Measurements from ENCODE around the gene RASSF5. TPM values are rescaled to one million over a fixed set of nuclear protein-coding genes. Genes with fewer than 3 reads are reported as not detected.

The RASSF5 gene
- total and polyA plus RNA-seq, 2 of the 13 experiments (the other 11 are each of a cell fraction or from before 2014, with no cell fraction given): 0.18 to 0.40 TPM

DNA sequence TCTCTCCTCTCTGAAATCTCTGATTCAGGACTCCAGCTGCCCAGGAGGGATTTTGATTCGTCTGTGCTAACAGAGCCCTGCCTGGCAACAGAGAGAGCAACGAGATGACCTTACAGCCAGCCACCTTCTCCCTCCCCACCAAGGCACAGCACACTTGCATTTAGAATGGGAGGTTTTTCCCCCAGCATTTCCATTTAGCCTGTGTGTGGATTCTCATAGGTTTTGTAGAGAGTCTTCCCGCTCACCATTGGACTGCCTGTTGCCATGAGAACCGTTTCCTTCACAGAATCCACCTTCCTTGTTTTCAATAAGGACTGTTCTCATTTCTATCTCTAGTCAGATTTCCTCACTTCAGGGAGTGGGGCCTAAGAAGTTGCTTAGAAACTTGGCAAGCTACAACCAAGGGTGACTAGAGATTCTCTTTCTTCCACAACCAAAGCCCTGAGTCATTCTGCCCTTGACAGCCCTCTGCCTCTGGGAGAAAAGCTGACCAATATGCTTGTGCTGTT, 42.8 kb upstream of the RASSF5 start:
- no peak for DNase-seq (ENCODE audit: low spot score)
- intact Hi-C loops (cut with micrococcal nuclease; ENCODE audit: unreplicated experiment) (loop anchor here (1.0 kb wide), 1 partner anchor 16 kb away; no protein-coding TSS in a partner anchor), in situ Hi-C loops (cut with HindIII; ENCODE audit: extremely low pct_ligation_motif_present, low pct_unique_long_range_greater_than_20kb) (no loop called here)
- Histone ChIP-seq H3K79me2 (ENCODE audit: insufficient read depth, low read length) (no peaks in the 10 kb centered on the region), H3K27ac (ENCODE audit: extremely low read length, insufficient read depth, low read length) (no peak overlapping the region), H3K36me3 (replicated peaks in 1 of 2; ENCODE audit: control insufficient read depth in 1 of 2, insufficient read depth in 2 of 2, low read length in 2 of 2) (peaks cover 3 to 12% of the 10 kb centered on the region in 2 experiments; a peak in 4 of 5 replicates), H3K27me3 (ENCODE audit: control insufficient read depth in 1 of 2, insufficient read depth in 2 of 2, low read length in 2 of 2) (no peaks in the 10 kb centered on the region), H4K20me1 (ENCODE audit: insufficient read depth, low read length) (peaks cover 3% of the 10 kb centered on the region; the same call in 1 of the 2 replicates), H3K9ac (ENCODE audit: insufficient read depth, low read depth, low read length) (no peak overlapping the region), H3K4me2 (ENCODE audit: low read depth, low read length) (no peak overlapping the region), H3K4me3 (replicated peaks in 1 of 3; ENCODE audit: insufficient read depth in 1 of 3, low read depth in 2 of 3, low read length in 3 of 3) (no peak overlapping the region), H2AFZ (ENCODE audit: low read length) (no peak overlapping the region), H3K4me1 (ENCODE audit: insufficient read depth, low read length) (peaks cover 24% of the 10 kb centered on the region), H3K9me3 (ENCODE audit: low read length) (no peaks in the 10 kb centered on the region)
- no peak for FAIRE-seq
- 92% methylated on average over 4 of the region's 4 CpGs for WGBS (ENCODE audit: low lambda C conversion rate)
- no TSS peak for BruUV-seq (replicated peaks)
- TF ChIP-seq, protein P1, sequence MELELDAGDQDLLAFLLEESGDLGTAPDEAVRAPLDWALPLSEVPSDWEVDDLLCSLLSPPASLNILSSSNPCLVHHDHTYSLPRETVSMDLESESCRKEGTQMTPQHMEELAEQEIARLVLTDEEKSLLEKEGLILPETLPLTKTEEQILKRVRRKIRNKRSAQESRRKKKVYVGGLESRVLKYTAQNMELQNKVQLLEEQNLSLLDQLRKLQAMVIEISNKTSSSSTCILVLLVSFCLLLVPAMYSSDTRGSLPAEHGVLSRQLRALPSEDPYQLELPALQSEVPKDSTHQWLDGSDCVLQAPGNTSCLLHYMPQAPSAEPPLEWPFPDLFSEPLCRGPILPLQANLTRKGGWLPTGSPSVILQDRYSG (CRISPR knock-in tag; IDR thresholded peaks at IDR 0.05): no peak
- peak; percentile 55 for TF ChIP-seq RBM22 (optimal IDR thresholded peaks at IDR 0.05; ENCODE audit: low read length)
- TF ChIP-seq NFE2 (CRISPR knock-in tag; IDR thresholded peaks at IDR 0.05): peak; percentile 16; the same call in 1 of the 2 replicates
- no peak for TF ChIP-seq NCOA2 (CRISPR knock-in tag; IDR thresholded peaks at IDR 0.05)
- TF ChIP-seq SP5 (CRISPR knock-in tag; IDR thresholded peaks at IDR 0.05; ENCODE audit: borderline replicate concordance, low read depth): no peak
- no peak for ATAC-seq
- ChIA-PET POLR2A (no interaction called here), CTCF (ENCODE audit: low intra/inter-chr PET ratio, low total read pairs) (no interaction called here)

DNA sequence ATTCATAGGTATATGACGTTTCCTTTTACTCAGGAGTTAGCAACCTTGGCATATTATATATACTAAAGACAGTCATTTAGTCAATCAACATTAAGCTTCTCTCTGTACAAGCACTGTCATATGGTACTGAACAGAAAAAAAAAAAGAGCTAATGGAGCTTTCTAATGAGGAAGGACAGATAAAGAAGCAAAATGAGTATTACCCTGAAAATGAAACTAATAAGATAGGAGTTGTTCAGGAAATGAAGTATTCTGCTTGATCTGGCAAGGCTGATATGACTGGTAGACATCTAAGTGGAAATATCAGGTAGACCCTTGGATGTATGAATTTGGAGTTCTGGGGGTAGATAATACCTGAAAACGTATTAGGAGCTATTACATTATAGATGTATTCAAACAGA, 41.4 kb upstream of the RASSF5 start:
- in situ Hi-C loops (cut with HindIII; ENCODE audit: extremely low pct_ligation_motif_present, low pct_unique_long_range_greater_than_20kb) (no loop called here), intact Hi-C loops (cut with micrococcal nuclease; ENCODE audit: unreplicated experiment) (no loop called here)
- WGBS (ENCODE audit: low lambda C conversion rate): 58% methylated on average over 2 of the region's 2 CpGs
- FAIRE-seq: no peak
- Histone ChIP-seq H3K9ac (ENCODE audit: insufficient read depth, low read depth, low read length) (no peak overlapping the region), H3K36me3 (replicated peaks in 1 of 2; ENCODE audit: control insufficient read depth in 1 of 2, insufficient read depth in 2 of 2, low read length in 2 of 2) (peaks cover 2 to 6% of the 10 kb centered on the region in 2 experiments; a peak in 4 of 5 replicates), H3K4me2 (ENCODE audit: low read depth, low read length) (no peak overlapping the region), H3K4me3 (replicated peaks in 1 of 3; ENCODE audit: insufficient read depth in 1 of 3, low read depth in 2 of 3, low read length in 3 of 3) (no peak overlapping the region), H2AFZ (ENCODE audit: low read length) (no peak overlapping the region), H3K9me3 (ENCODE audit: low read length) (no peaks in the 10 kb centered on the region), H3K27me3 (ENCODE audit: control insufficient read depth in 1 of 2, insufficient read depth in 2 of 2, low read length in 2 of 2) (no peaks in the 10 kb centered on the region), H3K4me1 (ENCODE audit: insufficient read depth, low read length) (peaks cover 30% of the 10 kb centered on the region), H4K20me1 (ENCODE audit: insufficient read depth, low read length) (peaks cover 3% of the 10 kb centered on the region; the same call in 1 of the 2 replicates), H3K27ac (ENCODE audit: extremely low read length, insufficient read depth, low read length) (no peak overlapping the region), H3K79me2 (ENCODE audit: insufficient read depth, low read length) (no peaks in the 10 kb centered on the region)
- no TSS peak for BruUV-seq (replicated peaks)
- ChIA-PET POLR2A (no interaction called here), CTCF (ENCODE audit: low intra/inter-chr PET ratio, low total read pairs) (no interaction called here)
- no peak for ATAC-seq
- no peak for DNase-seq (ENCODE audit: low spot score)
- no peak for TF ChIP-seq KDM4B (CRISPR knock-in tag; IDR thresholded peaks at IDR 0.05)
- TF ChIP-seq WIZ (CRISPR knock-in tag; IDR thresholded peaks at IDR 0.05): no peak
- no peak for TF ChIP-seq ZNF263 (CRISPR knock-in tag; IDR thresholded peaks at IDR 0.05)
